ENCODE data around the gene BNC2. TPM values are rescaled to one million over a fixed set of nuclear protein-coding genes. Genes with fewer than 3 reads are reported as not detected.

BNC2 gene
- total and polyA plus RNA-seq, 7 experiments from 2014 or later, result 0.05 to 1.5 (median 0.59) TPM; not detected in 3

DNA sequence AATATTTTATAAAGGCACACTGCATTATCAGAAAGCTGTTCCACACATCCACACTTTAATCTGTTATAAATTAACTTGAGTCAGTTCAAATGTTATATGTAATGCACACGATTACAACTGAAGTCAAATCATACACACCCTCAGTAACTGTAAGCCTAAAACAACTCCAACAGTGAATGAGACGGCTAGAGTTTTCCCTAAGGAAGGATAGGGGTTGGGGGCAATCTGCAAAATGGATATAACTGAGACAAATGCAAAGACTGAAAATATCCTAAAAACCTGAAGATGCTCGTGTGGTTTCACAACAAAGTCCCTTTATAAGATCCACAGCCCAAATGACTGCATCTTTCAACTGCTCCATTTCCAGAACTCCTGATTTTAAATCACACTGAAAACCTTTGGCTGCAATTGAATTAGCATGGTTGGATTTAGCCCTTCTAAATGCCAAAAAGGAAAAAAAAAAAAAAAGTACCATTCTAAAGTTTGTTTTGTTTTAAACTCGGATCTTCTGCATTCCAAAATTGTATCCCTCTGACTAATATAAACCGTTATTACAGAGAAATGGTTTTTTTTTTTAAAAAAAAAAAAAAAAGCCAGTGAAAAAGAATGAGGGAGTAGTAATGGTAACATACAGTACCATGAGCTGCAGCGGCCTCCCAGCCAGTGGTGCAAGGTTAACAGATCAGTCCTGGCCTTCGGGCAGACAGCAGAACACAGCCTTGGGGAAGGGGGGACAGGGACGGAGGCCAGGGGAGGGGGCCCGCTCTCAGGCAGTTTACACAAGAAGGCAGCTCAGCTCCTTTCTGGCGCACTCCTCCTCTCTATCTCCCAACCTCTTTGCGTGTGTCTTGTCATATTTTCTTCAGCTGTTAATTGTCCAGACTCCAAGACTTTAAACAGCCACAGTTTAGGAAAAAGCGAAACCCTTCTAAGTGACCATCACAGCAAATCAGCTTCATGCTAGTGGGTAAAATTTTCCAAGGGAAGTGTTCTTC is 166.1 kb downstream of the BNC2 start:
- no peak overlapping the region for H3K27ac Mint-ChIP-seq
- H3K27ac ChIP-seq (ENCODE audit: low read depth, low read length), result no peak overlapping the region
- no peaks in the 10 kb centered on the region for H3K4me1 ChIP-seq (ENCODE audit: control insufficient read depth in 2 of 2, insufficient read depth in 2 of 2, low read length in 2 of 2)
- H3K4me3 Mint-ChIP-seq, result no peak overlapping the region
- DNase-seq, result no peak
- POLR2A ChIA-PET, result no interaction called here
- H3K9me3 Mint-ChIP-seq, result peaks cover 0 to 17% (median 5%) of the 10 kb centered on the region in 11 donors
- H3K27me3 ChIP-seq (ENCODE audit: control insufficient read depth in 2 of 2, insufficient read depth in 2 of 2, low read length in 2 of 2), result no peaks in the 10 kb centered on the region
- H3K36me3 ChIP-seq (ENCODE audit: control insufficient read depth in 2 of 3, insufficient read depth in 3 of 3, low read length in 3 of 3), result no peaks in the 10 kb centered on the region
- intact Hi-C loops (cut with micrococcal nuclease), result no loop called here
- no peak for ATAC-seq
- H3K27me3 Mint-ChIP-seq, result peaks cover 0 to 3% (median 0%) of the 10 kb centered on the region in 5 donors
- H3K4me1 Mint-ChIP-seq, result peaks cover 0 to 9% (median 0%) of the 10 kb centered on the region in 7 donors
- no peak overlapping the region for H3K4me3 ChIP-seq (ENCODE audit: low read length)
- H3K9me3 ChIP-seq (ENCODE audit: control insufficient read depth in 2 of 3, low read length in 3 of 3), result no peaks in the 10 kb centered on the region
- CTCF ChIA-PET, result no interaction called here
- no peaks in the 10 kb centered on the region for H3K36me3 Mint-ChIP-seq

DNA sequence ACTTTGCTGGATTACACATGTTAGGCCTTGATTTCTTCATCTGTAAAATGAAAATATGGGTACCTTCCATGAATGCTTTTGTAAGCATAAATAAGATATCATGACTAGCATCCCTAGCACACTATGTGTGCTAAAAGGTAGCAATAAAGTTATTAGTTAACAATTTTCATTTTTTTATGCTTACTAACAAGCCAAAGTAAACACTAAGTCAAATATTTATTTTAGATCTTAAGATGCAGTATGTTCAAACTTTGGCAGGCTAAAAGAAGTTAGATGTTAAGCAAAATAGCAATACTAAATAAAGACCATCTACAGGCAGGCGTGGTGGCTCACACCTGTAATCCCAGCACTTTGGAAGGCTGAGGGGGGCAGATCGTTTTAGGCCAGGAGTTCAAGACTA is 169.1 kb downstream of the BNC2 start:
- POLR2A ChIA-PET, result no interaction called here
- H3K27ac Mint-ChIP-seq, result no peak overlapping the region
- ATAC-seq (no peak), DNase-seq (no peak)
- no peaks in the 10 kb centered on the region for H3K36me3 Mint-ChIP-seq
- H3K27me3 ChIP-seq (ENCODE audit: control insufficient read depth in 2 of 2, insufficient read depth in 2 of 2, low read length in 2 of 2), result no peaks in the 10 kb centered on the region
- no peak overlapping the region for H3K27ac ChIP-seq (ENCODE audit: low read depth, low read length)
- no peaks in the 10 kb centered on the region for H3K36me3 ChIP-seq (ENCODE audit: control insufficient read depth in 2 of 3, insufficient read depth in 3 of 3, low read length in 3 of 3)
- H3K9me3 ChIP-seq (ENCODE audit: control insufficient read depth in 2 of 3, low read length in 3 of 3), result no peaks in the 10 kb centered on the region
- intact Hi-C loops (cut with micrococcal nuclease), result no loop called here
- CTCF ChIA-PET, result no interaction called here
- no peak overlapping the region for H3K4me3 ChIP-seq (ENCODE audit: low read length)
- H3K27me3 Mint-ChIP-seq, result no peaks in the 10 kb centered on the region
- no peaks in the 10 kb centered on the region for H3K4me1 ChIP-seq (ENCODE audit: control insufficient read depth in 2 of 2, insufficient read depth in 2 of 2, low read length in 2 of 2)
- no peak overlapping the region for H3K4me3 Mint-ChIP-seq
- H3K9me3 Mint-ChIP-seq, result peaks cover 0 to 5% (median 0%) of the 10 kb centered on the region in 11 donors
- no peaks in the 10 kb centered on the region for H3K4me1 Mint-ChIP-seq

DNA sequence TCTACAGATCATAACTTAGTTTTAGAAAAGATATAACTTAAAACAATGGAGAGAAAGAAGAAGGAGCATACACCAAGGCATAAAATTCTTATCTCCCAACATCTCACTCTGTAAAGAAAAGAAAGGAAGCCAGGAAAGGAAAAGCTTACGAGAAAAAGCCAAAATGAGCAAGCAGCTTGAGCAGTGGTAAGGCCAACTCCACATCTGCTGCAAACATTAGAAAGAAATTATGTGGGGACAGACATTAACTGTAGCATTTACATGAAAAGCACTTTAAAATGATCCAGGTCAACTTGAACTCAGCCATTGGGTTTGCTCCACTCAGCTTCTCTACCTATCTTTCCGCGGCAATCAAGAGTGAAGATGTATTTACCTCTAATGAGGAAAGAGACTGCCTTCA is 176.9 kb downstream of the BNC2 start:
- Histone ChIP-seq H3K9me3 (ENCODE audit: control insufficient read depth in 2 of 3, low read length in 3 of 3) (no peaks in the 10 kb centered on the region), H3K27ac (ENCODE audit: low read depth, low read length) (no peak overlapping the region), H3K4me3 (ENCODE audit: low read length) (no peak overlapping the region), H3K4me1 (ENCODE audit: control insufficient read depth in 2 of 2, insufficient read depth in 2 of 2, low read length in 2 of 2) (no peaks in the 10 kb centered on the region), H3K27me3 (ENCODE audit: control insufficient read depth in 2 of 2, insufficient read depth in 2 of 2, low read length in 2 of 2) (no peaks in the 10 kb centered on the region), H3K36me3 (ENCODE audit: control insufficient read depth in 2 of 3, insufficient read depth in 3 of 3, low read length in 3 of 3) (no peaks in the 10 kb centered on the region)
- ChIA-PET CTCF (no interaction called here), POLR2A (no interaction called here)
- no peaks in the 10 kb centered on the region for H3K4me1 Mint-ChIP-seq
- intact Hi-C loops (cut with micrococcal nuclease), result no loop called here
- peaks cover 0 to 3% (median 0%) of the 10 kb centered on the region in 5 donors for H3K36me3 Mint-ChIP-seq
- H3K9me3 Mint-ChIP-seq, result peaks cover 0 to 12% (median 3%) of the 10 kb centered on the region in 11 donors
- peaks cover 0 to 3% (median 0%) of the 10 kb centered on the region in 5 donors for H3K27me3 Mint-ChIP-seq
- no peak overlapping the region for H3K27ac Mint-ChIP-seq
- no peak for ATAC-seq
- H3K4me3 Mint-ChIP-seq, result no peak overlapping the region
- no peak for DNase-seq

DNA sequence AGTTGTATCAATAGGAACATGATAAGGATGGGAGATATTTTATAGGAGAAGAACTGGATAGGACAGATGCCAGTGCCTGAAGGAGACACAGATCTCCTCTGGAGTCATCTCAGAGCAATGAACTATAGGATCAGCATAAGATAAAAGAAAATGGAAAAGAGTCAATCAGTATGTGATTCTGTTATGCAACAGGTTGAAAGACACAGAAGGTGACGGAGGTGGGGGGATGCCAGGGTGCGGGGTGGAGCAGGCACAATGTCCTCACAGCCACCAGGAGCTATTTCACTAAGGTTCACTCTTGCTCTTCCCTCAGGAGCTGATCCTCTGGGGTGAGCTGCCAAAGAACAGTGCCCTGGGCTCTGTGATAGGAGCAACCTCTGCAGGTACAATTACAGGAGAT is 179.8 kb downstream of the BNC2 start:
- POLR2A ChIA-PET, result no interaction called here

DNA sequence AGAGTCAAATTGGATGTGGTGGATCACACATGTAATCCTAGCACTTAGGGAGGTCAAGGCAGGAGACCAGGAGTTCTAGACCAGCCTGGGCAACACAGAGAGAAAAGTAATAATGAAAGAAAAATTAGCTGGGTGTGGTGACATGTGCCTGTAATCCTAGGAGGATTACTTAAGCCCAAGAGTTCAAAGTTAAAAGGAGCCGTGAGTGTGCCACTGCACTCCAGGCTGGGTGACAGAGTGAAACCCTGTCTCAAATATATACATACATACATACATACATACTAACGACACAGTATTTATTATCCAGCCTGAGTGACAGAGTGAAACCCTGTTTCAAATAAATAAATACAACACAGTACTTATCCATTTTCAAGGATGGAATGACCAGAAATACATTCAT is 180.3 kb downstream of the BNC2 start:
- H3K36me3 Mint-ChIP-seq, result peaks cover 0 to 3% (median 0%) of the 10 kb centered on the region in 5 donors
- Histone ChIP-seq H3K9me3 (ENCODE audit: control insufficient read depth in 2 of 3, low read length in 3 of 3) (no peaks in the 10 kb centered on the region), H3K36me3 (ENCODE audit: control insufficient read depth in 2 of 3, insufficient read depth in 3 of 3, low read length in 3 of 3) (no peaks in the 10 kb centered on the region), H3K4me3 (ENCODE audit: low read length) (no peak overlapping the region), H3K4me1 (ENCODE audit: control insufficient read depth in 2 of 2, insufficient read depth in 2 of 2, low read length in 2 of 2) (no peaks in the 10 kb centered on the region), H3K27me3 (ENCODE audit: control insufficient read depth in 2 of 2, insufficient read depth in 2 of 2, low read length in 2 of 2) (no peaks in the 10 kb centered on the region), H3K27ac (ENCODE audit: low read depth, low read length) (no peak overlapping the region)
- ATAC-seq, result no peak
- POLR2A ChIA-PET, result no interaction called here
- CTCF ChIA-PET, result no interaction called here
- no peak for DNase-seq
- no peaks in the 10 kb centered on the region for H3K4me1 Mint-ChIP-seq
- no peak overlapping the region for H3K27ac Mint-ChIP-seq
- H3K4me3 Mint-ChIP-seq, result no peak overlapping the region
- H3K27me3 Mint-ChIP-seq, result no peaks in the 10 kb centered on the region
- intact Hi-C loops (cut with micrococcal nuclease), result no loop called here
- peaks cover 0 to 19% (median 2%) of the 10 kb centered on the region in 11 donors for H3K9me3 Mint-ChIP-seq

More for the DNA sequence above, 179.8 kb downstream of the BNC2 start:
- Histone ChIP-seq H3K9me3 (ENCODE audit: control insufficient read depth in 2 of 3, low read length in 3 of 3) (no peaks in the 10 kb centered on the region), H3K27ac (ENCODE audit: low read depth, low read length) (no peak overlapping the region), H3K27me3 (ENCODE audit: control insufficient read depth in 2 of 2, insufficient read depth in 2 of 2, low read length in 2 of 2) (no peaks in the 10 kb centered on the region), H3K36me3 (ENCODE audit: control insufficient read depth in 2 of 3, insufficient read depth in 3 of 3, low read length in 3 of 3) (no peaks in the 10 kb centered on the region), H3K4me3 (ENCODE audit: low read length) (no peak overlapping the region), H3K4me1 (ENCODE audit: control insufficient read depth in 2 of 2, insufficient read depth in 2 of 2, low read length in 2 of 2) (no peaks in the 10 kb centered on the region)
- Mint-ChIP-seq H3K4me3 (no peak overlapping the region), H3K36me3 (peaks cover 0 to 3% (median 0%) of the 10 kb centered on the region in 5 donors), H3K27ac (no peak overlapping the region), H3K27me3 (no peaks in the 10 kb centered on the region), H3K9me3 (peaks cover 0 to 19% (median 2%) of the 10 kb centered on the region in 11 donors), H3K4me1 (no peaks in the 10 kb centered on the region)
- CTCF ChIA-PET, result no interaction called here
- intact Hi-C loops (cut with micrococcal nuclease), result no loop called here
- DNase-seq (no peak), ATAC-seq (no peak)

DNA sequence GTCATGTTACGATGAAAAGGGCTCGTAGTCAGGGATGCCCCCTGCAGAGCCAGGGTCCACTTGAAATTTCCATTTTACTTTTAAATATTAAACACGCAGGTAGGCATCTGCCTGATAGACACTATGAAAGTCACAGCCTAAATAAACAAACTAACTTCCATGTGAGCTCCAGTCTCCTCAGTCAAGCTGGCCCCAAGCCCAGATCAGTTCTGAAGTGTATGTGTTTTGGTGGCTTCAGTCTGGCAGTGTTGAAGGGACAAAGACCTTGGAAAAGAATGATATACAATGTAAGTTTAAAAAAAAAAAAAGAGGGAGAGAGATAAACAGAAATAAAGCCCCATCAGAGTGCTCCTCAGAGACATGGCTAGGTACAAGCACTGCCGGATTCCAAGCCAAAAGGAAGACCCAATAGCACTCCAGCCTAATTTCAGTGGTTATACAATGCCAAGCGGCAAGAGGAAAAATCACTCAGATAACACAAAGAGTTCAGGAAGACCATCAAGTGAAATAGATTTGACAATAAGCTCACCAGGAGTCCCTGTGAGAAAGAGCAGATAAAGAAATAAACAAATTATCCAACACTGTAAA is 181.0 kb downstream of the BNC2 start:
- H3K4me3 Mint-ChIP-seq, result no peak overlapping the region
- no peaks in the 10 kb centered on the region for H3K4me1 ChIP-seq (ENCODE audit: control insufficient read depth in 2 of 2, insufficient read depth in 2 of 2, low read length in 2 of 2)

More for the DNA sequence above, 181.0 kb downstream of the BNC2 start:
- Histone ChIP-seq H3K27ac (ENCODE audit: low read depth, low read length) (no peak overlapping the region), H3K36me3 (ENCODE audit: control insufficient read depth in 2 of 3, insufficient read depth in 3 of 3, low read length in 3 of 3) (no peaks in the 10 kb centered on the region), H3K9me3 (ENCODE audit: control insufficient read depth in 2 of 3, low read length in 3 of 3) (no peaks in the 10 kb centered on the region), H3K27me3 (ENCODE audit: control insufficient read depth in 2 of 2, insufficient read depth in 2 of 2, low read length in 2 of 2) (no peaks in the 10 kb centered on the region), H3K4me3 (ENCODE audit: low read length) (no peak overlapping the region)
- DNase-seq, result no peak
- no peaks in the 10 kb centered on the region for H3K27me3 Mint-ChIP-seq
- ATAC-seq, result no peak
- H3K4me1 Mint-ChIP-seq, result no peaks in the 10 kb centered on the region
- peaks cover 0 to 3% (median 0%) of the 10 kb centered on the region in 5 donors for H3K36me3 Mint-ChIP-seq
- H3K9me3 Mint-ChIP-seq, result peaks cover 0 to 19% (median 2%) of the 10 kb centered on the region in 11 donors
- no peak overlapping the region for H3K27ac Mint-ChIP-seq
- ChIA-PET CTCF (no interaction called here), POLR2A (no interaction called here)
- intact Hi-C loops (cut with micrococcal nuclease), result no loop called here

Measured in naive thymus-derived CD4-positive, alpha-beta T cell (primary cell).